HG03558 (cell line): Measurements from ENCODE around the gene RYR2.
"Not testable (repeated sequence)": the region's sequence is repeated elsewhere in the genome, so short reads cannot be mapped to it uniquely, and the experiment has no call there.

Experiments used
- ATAC-seq: cut with Tn5 transposase; IDR thresholded peaks from one replicate; pipeline ENCODE4 v1.9.1; 2021; ENCODE audit warnings: moderate number of reproducible peaks; ENCODE audit not compliant: unreplicated experiment; ENCODE audit errors: extremely low read depth

Gene RYR2

GRCh38 chr1:237134929-237135328 lies 92.9 kb downstream of the RYR2 start:
- no peak for ATAC-seq

GRCh38 chr1:237138551-237138950 lies 96.6 kb downstream of the RYR2 start:
- ATAC-seq: no peak

- ATAC-seq: no peak
Observed at GRCh38 chr1:237139732-237140131, 97.7 kb downstream of the RYR2 start.

GRCh38 chr1:237140986-237141385 lies 99.0 kb downstream of the RYR2 start:
- no peak for ATAC-seq

GRCh38 chr1:237141502-237141901 lies 99.5 kb downstream of the RYR2 start:
- ATAC-seq: no peak

- no peak for ATAC-seq
Observed at GRCh38 chr1:237145379-237146135, 103.6 kb downstream of the RYR2 start.

- no peak for ATAC-seq
Observed at GRCh38 chr1:237146241-237146640, 104.3 kb downstream of the RYR2 start.

GRCh38 chr1:237149857-237150256 lies 107.9 kb downstream of the RYR2 start:
- ATAC-seq: no peak

- ATAC-seq: not testable (repeated sequence)
Observed at GRCh38 chr1:237151979-237152378, 110.0 kb downstream of the RYR2 start.

GRCh38 chr1:237152506-237153335 lies 110.7 kb downstream of the RYR2 start:
- no peak for ATAC-seq

GRCh38 chr1:237154157-237154556 lies 112.2 kb downstream of the RYR2 start:
- no peak for ATAC-seq

GRCh38 chr1:237164406-237165352 lies 122.7 kb downstream of the RYR2 start:
- no peak for ATAC-seq

GRCh38 chr1:237166086-237166485 lies 124.1 kb downstream of the RYR2 start:
- ATAC-seq: no peak

GRCh38 chr1:237166593-237167101 lies 124.7 kb downstream of the RYR2 start:
- no peak for ATAC-seq

GRCh38 chr1:237170149-237170548 lies 128.2 kb downstream of the RYR2 start:
- ATAC-seq: no peak

- ATAC-seq: no peak
Observed at GRCh38 chr1:237171454-237172117, 129.6 kb downstream of the RYR2 start.

GRCh38 chr1:237172118-237172485 lies 130.1 kb downstream of the RYR2 start:
- ATAC-seq: no peak

GRCh38 chr1:237179503-237179902 lies 137.5 kb downstream of the RYR2 start:
- no peak for ATAC-seq

GRCh38 chr1:237180256-237180655 lies 138.3 kb downstream of the RYR2 start:
- no peak for ATAC-seq
